SIG-M5 (cell line): ENCODE results near the gene ALDH3B2.
"Not testable (repeated sequence)": the region's sequence is repeated elsewhere in the genome, so short reads cannot be mapped to it uniquely, and the experiment has no call there.

ENCODE experiments used
- DNase-seq: peaks from one replicate; lab custom pipeline; 2025; lab: John Stamatoyannopoulos, UW

ALDH3B2 gene

DNA sequence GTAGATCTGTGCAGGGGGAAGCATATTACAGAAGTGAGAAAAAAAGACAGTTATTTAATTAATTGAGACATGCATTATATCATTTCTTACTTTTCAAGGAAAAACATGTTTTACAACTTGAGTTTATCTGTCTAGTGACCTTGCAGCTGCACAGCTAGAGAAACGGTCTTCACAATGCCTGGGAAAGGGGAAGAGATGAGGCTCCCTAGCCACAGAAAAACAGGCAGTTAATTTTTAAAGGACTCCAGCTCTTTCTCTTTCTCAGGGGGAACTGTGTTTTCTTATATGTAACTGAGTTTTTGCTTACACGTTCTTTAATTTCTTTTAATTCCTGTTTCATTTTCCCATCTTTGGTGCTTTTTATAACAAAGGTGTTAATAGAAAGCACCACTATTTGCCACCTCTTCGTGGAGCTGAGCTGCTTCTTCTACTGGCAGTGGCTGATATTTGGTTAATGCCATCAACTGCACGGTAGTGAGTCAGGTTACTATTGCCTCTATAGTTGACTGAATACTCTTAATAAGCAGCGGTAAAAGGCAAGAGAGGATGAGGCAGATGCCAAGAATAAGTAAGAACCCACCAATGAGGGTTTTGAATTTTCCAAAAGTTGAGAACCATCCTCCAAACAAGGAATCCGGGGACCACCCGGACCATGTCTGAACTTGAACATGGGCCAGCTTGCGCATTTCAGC, 11.4 kb upstream of the ALDH3B2 start:
- not testable (repeated sequence) for DNase-seq

DNA sequence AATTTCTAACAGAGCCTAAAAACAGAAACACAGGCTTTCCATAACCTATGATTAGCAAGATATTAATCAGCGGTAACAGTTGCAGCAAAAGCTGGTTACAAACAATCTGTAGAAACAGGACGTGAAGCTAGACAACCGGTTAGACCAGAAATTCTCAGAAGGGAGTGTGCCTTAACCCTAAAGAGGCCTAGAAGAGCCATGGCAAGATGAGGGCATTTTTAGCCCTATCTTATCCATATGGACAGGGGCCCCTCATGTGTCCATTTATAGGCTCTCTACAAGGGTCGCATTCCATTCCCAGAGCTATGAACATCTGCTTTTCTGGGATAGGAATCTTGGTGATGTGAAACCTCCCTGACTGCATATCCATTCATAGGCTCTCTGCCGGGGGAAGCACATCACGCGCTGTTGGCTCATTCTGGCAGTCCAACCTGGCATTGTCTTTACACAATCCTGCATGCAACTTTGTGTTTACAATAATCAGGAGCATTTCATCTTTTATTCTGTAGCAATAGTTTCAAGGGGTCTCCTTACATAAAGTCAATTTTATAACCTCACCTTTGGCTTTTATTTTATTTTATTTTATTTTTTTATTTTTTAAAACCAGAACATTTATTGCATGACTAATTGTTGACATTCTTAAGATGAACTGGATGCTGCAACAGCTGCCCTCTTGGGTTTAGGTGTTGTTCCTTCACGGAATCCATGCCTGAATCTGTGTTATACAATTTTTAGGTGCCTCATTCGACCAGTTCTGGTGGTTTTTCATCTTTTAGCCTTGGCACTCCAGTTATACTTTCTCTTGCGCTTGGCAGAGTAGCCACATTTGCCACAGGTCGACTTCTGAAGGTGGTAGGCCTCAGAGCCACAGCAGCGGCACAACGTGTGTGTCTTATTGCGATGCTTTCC, 8.0 kb upstream of the ALDH3B2 start:
- not testable (repeated sequence) for DNase-seq

DNA sequence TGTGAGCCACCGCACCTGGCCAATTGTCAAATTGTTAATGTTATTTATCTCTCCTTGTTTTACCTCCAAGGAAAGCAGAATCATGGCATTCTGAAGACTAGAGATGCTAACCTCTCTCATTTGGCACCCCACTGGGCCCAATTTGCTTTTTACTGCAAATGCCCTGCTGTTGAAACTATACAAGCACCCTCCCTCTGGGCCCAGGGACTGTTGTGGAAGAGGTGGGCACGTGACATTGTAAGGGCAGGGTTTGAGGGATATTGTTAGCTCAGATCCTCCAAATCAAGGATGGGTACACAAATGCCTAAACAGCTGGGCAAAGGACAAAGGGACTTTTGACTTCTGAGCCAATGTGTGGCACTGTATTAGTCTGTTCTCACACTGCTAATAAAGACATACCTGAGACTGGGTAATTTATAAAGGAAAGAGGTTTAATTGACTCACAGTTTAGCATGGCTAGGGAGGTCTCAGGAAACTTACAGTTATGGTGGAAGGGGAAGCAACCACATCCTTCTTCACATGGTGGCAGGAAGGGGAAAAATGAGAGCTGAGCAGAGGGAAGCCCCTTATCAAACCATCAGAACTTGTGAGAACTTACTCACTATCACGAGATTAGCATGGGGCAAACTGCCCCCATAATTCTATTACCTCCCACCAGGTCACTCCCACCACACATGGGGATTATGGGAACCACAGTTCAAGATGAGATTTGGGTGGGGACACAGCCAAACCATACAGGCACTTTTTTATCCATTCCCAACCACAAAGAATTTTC, 6.5 kb upstream of the ALDH3B2 start:
- no peak for DNase-seq

DNA sequence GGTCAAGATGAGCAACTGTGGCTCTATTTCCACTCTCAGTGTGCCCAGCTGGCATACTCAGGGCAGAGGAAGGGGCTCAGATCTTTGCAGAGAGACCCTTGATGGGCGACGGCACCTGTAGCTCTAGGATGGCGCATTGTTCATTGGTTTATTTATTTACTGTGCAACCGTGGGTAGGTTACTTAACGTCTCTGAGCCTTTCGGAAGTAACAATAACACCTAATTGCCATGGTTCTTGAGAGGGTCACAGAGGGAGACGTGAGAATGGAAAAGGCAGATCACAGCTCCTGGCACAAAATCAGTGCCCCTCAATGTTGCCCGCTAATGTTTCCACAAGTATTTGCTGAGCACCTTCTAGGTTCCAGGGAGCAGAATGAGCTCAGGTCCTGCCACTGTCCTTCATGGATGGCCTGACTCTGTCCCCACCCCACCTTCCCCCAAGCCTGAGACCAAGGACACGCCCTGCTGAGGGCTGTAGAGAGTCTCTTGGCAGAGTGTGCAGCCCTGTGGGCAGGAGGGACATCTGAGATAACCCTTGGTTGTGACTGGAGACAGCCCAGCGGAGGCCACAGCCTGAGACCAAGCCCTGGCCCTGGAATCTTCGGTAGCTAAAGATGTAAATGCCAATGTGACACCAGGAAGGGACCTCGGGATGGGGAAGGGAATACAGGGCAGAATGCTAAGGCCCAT, 780 bp upstream of the ALDH3B2 start:
- DNase-seq: no peak

DNA sequence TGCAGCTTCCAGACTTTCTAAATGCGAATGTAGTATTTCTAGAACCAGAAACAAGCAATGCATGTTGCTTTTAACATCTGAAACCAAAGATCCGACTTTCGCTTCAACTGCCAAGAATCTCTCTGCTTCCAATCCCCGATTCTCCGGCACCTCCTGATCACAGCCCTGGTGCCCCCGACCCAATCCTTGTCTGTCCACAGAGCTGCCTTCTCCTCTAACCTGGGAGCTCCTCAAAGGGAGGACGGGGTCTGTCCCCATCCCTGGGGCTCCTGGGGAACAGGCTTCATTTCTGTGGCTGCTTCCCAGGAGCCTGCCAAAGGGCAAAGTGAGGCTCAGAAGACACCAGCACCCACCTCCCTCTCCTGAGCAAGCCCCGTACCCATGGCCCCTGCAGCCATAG, 521 bp downstream of the ALDH3B2 start:
- no peak for DNase-seq

DNA sequence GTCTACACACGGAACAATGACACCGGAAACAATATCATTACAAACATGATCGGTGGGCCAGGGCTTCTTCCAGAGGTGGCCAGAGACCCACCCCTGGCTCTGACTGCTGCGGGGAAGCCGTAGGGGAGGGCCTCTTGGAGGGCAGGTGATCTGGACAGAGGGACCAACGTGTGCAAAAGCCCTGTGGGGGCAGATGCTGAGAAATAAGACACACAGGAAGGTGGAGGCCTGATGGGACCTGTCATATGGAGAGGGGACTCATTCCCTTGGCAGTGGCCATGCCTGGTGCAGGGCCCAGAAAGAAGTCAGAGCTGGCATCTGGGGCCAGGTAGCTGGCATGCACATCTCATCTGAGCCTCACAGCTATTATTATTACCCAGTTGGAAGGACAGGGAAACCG, 1.1 kb downstream of the ALDH3B2 start:
- no peak for DNase-seq

DNA sequence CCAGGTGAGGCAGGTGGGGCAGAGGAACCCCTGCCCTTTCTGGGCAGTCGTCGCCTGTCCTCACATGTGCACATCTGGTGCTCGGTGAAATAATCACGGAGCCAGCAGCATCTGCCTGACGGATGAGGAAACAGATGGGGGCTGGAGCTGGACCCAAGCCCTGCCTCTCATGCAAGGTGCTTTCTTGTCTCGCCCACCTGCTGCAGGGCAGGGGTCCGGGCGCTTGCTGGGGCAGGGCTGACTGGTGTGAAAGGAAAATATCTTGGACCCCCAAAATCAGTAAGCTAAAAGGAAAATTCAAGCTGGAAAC, 3.3 kb downstream of the ALDH3B2 start:
- no peak for DNase-seq

DNA sequence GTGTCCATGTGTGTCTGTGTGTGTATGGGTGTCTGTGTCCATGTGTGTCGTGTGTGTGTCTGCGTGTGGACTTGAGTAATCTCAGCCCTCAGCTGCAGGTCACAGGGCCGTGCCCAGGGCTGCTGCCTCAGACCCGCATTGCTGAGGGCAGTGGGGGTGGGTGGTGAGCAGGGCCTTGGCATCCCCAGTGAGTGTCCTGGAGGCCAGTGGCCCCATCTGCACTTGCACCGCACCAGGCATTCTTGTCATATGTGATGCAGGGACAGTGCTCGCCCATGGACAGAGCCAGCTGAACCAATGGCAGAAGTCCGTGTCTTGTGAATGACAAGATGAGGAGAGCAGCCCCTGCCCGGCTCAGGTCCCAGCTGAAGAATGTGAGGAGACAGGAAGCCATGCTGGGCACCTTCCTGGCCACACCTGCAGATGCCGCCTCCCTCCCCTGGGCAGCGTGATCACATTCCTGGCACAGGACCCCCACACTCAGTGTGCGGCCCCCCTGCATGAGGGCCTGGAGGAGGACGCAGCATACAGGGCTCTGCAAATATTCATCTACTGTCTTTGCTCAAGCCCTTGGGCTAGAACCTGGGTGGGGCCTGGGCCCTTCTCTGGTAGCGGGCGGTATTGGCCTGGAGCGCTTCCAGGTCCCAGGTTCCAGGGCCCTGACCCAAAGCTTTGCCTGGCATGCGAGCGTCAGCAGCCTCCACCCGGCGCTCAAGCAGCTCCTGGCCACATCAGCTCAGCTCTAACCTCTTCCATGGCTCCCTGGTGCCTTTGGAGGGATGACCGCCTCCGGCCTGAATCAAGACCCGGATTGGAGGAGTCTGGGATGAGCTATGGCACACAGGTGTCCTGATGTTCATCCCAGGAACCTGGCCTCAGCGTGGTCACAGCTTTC, 3.9 kb downstream of the ALDH3B2 start:
- no peak for DNase-seq

DNA sequence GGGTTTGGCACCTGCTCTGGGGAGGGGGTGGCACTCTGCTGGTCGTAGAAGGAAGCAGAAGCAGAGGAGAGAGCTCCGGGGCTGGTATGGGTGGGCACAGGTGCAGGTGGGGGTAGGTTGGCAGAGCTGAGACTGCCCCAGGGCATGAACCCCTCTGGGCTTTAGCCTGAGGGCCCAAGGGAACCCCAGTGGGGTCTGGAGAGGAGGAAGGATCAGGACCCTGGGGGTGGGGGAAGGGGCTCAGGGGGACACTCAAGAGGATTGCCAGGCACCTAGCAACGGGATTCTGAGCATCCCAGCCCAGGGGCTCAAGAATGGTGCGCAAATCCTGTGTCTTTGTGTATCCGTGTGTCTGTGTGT, 6.3 kb downstream of the ALDH3B2 start:
- no peak for DNase-seq

DNA sequence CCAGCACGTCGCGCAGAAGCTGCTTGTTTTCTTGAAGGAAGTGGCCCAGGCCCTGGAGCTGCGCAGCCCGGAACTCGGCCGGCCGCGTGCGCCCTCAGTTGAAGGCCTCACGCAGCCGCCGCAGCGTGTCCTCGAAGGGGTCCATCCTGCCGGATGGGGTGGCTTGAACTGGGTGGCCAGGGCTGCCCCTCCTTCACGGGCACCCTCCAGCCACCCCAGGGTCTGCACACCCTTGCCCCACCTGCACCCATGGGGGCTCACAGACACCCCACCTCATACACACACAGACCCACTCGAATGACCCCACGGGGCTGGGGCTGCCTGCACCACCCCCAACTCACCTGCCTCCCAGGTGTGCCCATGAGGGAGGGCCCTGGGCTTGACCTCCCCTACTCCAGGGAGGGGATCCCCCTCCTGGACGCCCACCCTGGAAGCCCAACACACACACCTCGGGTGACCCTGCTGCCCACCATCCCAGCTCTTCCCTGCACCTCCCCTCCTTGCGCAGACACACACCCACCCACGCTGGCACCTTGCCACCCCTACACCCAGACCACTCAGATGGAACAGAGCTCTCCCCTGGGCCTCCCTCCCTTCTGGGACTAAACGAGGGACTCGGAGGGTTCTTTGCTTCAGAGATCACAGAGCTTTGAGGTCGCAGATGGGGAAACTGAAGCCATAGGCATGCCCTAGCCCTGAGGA, 6.8 kb downstream of the ALDH3B2 start:
- no peak for DNase-seq

DNA sequence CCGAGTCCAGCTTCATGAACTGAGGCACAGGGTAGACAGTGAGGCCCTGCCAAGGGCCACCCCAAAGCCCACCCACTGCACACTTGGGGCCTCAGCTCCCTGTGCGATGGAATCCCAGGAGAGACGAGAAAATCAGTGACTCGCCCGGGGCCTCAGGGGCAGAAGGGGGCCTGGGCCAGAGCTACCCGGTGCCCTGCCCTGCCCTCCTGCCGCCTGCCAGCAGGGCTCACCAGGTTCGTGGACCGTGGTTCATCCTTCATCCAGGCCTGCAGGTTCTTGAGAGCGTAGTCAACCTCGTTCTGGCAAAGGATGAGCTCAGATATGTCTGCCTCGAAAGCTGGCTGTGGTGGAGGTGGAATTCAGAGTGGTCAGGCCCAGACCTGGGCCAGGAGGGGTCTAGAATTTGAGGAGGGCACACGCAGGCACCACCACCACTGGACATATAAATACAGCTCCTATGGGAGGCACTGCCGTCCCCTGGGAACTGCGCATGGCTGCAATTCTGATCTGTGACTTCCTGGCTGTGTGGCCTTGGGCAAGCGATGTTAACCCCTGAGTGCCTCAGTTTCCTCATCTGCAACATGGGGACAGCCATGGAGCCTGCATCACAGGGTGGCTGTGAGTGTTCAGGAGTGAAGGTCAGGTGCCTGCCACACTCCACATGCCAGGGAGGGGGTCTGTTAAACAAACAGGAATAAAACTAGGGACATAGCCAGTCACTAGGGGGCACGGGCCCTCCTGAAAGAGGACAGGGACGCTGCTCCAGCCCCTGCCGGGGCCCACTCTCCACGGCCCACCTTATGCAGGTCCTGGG, 7.5 kb downstream of the ALDH3B2 start:
- no peak for DNase-seq

DNA sequence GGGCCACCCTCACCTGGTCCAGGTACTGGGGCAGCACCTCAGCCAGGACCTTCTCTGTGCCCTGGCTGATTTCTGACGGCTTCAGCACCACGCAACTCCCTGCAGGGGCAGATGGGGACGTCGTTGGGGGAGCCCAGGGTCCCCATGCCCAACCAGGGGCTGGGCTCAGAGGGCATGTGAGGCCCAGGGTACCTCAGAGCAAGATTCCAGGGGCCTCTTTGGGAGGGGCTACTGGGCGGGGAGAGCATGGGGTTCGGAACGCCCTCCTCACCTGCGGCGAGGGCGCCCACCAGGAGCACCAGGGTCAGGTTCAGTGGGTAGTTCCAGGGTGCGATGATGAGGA, 8.1 kb downstream of the ALDH3B2 start:
- DNase-seq: no peak

DNA sequence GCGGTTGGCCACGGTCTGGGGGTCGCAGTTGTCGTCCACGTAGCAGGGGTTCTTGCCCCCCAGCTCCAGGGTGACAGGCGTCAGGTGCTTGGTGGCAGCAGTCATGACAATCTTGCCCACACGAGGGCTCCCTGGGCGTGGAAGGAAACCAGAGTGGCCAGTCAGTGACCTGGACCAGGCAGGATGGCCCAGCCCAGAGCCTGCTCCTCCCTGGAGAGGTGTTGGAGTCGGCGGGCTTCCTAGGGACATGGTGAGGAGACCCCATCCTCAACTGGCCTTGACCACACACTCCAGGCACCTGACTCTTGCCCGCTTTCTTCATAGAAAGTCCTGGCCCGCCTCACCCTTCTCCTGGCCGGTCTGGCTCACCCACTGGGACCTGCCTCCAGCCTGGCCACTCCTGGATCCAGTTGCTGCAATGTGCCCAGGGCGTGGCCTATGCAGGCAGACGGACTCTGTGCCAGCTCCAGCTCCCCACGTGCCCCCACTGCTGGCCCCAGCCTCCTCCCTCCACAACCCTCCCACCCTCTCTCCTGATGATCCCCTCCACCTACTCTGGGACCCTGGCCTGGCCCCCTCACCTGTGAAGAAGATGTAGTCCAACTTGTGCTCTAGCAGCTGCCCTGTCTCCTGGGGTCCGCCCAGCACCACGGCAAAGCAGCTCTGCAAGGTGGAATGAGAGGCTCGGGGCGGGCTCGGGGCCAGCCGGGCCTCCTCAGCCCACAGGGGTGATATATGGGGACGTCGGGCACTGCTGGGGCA, 8.7 kb downstream of the ALDH3B2 start:
- DNase-seq: no peak

DNA sequence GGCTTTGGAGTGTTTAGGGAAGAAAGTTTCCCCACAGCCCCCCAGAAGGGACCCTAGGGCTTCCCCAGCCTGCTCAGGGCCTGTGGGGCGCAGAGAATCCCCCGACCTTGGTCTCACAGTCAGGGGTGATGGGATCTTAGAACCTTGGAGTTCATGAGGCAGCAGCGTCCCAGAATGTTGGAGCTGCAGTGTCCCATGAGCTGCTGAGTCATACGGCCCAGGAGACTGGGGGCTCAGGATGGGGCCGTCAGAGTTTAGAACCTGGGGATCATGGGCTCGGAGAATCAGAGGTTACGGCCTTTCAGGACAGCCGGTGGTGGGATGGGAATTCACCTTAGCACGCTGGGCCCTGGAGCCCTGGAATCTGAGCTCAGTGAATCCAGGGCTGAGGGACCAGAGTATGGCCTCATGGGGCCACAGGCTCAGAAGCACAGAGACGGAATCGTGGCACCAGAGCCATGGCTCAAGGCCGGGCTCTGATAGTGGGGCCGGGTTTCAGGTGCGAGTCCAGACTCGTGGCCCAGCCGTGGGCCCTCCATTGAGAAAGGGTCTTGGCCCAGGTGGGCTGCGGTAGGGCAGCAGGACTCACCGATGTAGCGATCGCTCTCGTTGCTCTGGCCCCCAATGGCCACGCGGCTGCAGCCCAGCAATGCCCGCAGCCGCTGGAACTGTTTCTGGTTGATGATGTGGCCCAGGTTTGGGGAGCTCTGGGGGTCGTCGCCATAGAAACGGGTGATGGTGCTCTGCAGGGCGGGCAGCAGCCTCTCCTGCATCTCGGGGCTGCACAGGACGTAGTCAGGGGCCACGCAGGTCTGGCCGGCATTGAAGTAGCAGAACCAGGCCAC, 9.5 kb downstream of the ALDH3B2 start:
- no peak for DNase-seq

DNA sequence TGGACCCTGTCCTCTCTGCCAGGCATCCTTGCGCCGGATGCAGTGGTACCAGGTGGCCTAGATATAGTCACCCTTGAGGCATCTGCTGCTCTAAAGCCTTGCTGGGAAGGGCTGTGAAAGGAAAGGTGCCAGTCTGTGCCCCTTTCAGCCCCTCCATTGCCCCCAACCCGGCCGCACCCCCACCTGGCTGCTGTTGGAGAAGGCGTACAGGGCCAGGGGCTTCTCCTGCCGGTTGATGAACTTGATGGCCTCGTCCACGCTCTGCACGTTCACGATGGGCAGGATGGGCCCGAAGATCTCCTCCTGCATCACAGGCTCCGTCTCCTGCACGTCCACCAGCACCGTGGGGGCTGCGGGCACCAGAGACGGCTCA, 10.2 kb downstream of the ALDH3B2 start:
- DNase-seq: no peak

DNA sequence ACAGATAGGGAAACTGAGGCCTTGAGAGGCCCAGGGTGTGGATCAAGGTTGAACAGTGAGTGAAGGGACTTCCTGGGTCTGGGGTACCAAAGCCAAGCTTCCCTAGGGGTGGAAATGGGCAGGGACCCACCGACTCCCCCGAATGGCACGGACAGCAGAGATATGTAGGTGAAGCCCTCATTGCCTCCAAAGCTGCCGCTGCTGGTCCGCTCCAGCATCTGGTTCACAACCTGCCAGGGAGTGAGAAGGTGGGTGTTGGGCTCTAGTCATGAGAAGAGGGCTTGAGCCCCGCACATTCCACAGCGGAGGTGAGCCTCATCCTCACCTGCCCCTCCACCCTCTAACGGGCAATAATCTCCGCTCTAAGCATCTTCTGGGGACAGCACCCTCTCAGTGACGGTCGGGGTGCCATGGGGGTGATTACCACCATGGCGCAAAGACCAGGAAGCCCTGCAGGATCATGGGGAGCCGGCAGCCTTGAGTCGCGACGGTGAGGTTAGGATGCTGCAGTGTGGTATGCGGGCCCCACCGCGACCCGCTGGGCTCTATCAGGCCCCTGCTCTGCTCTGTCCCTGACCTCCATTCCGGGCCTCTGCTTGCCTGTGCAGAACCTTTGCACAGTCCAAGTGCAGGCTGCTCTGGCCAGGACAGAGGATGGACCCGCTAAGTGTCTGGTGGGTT, 10.8 kb downstream of the ALDH3B2 start:
- DNase-seq: no peak

DNA sequence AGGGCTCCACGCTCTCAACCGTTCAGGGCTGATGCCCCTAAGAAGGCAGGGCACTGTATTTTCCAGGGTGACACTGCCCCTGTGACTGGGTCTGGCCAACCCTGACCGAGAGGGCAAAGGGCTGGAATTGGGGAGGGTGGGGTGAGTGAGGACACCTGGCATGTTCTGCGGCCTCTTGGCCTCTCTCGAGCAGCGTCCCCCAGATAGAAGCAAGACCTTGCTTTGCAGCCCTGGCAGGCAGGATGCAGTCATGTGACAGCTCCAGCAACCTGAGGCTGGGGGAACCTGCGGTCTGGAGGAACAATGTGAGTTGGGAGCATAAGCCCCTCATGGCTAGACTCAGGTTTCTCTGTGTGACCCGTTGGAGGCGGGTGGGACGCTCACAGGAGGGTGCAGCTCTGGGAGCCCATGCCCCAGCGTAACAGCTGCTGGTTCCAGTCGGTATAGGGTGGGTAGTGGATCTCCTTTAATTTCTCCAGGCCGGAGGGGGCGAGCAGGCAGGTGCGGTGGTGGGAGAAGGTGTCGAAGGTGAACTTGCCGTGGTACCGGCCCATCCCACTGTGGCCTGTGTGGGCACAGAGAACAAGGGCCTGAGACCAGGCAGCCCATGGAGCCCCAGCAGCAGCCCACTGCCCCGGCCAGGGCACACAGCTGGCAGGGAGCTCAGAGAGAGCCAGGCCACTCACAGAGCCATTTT, 11.4 kb downstream of the ALDH3B2 start:
- DNase-seq: no peak
